ENCODE measurements around the gene MANSC1.
"Not testable (repeated sequence)": the region's sequence is repeated elsewhere in the genome, so short reads cannot be mapped to it uniquely, and the experiment has no call there.

Gene MANSC1

DNA sequence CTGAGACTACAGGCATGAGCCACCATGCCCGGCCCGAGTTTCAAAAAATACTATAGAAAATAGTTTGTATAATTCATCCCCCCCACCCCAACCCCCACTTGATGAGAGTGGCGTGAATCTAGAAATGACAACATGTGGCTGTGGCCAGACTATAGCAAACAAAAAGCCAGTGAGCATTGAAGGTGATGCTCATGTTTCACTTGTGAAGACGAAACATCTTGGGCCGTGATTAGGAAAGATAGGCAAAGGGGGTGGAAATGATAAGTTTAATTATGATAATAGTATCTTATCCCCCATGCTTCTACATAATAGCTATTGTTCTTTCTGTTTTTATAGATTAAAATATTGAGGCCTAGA, 15.4 kb upstream of the MANSC1 start:
- DNase-seq (ENCODE audit: low spot score): no peak

DNA sequence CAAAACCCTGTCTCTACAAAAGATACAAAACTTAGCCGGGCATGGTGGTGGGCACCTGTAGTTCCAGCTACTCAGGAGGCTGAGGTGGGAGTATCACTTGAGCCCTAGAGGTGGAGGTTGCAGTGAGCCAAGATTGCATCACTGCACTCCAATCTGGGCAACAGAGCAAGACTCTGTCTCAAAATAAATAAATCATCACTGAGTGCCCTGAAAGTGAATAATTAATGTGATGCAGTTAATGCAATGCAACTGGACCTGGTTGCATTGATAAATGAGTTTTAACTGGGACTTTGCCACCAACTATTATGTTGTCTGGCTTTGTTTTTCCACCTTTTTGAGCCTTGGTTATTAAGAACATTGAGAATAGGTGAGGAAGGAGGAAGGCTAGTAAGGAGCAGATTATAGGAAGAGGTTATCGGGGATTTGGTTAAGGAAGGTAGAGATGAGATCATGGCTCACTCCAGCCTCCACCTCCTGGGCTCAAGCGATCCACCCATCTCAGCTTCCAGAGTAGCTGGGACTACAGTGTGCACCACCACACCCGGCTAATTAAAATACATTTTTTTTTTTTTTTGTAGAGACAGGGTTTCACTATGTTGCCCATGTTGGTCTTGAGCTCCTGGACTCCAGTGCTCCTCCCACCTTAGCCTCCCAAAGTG, 14.9 kb upstream of the MANSC1 start:
- no peak for DNase-seq (ENCODE audit: low spot score)

- no peak for DNase-seq (ENCODE audit: low spot score)
Observed at GRCh38 chr12:12358528-12358927, 8.5 kb upstream of the MANSC1 start.

GRCh38 chr12:12357719-12358461, 7.8 kb upstream of the MANSC1 start:
- no peak for DNase-seq (ENCODE audit: low spot score)

GRCh38 chr12:12356896-12357718, 7.1 kb upstream of the MANSC1 start, which contains the start of gene BORCS5:
TSS of gene BORCS5 (plus strand) at chr12:12357078. CDS start at chr12:12357452, 374 bp downstream.
- peak; percentile 95 for DNase-seq (ENCODE audit: low spot score)

DNA sequence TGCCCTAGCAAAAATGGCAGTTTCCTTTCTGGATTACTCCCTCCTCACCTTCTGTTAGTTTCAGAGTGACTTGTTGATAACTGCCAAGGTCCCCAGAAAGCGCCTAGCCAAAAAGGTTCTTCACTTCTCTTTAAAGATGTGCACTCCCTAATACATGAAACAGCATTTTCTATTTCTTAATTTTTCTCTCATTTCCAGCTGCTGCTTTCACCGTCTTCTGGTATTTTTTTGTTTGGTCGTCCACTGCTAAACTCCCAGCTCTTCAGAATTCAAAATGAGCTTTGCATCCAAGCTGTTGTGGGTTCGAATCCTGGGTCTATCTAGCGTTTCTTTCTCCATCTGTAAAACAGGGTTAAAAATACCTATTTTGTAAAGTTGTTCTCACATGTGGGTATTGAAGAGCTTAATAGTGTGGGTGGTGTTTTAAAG, 6.4 kb upstream of the MANSC1 start:
- DNase-seq (ENCODE audit: low spot score): no peak

GRCh38 chr12:12353807-12354206, 3.8 kb upstream of the MANSC1 start:
- DNase-seq (ENCODE audit: low spot score): no peak

- no peak for DNase-seq (ENCODE audit: low spot score)
Observed at GRCh38 chr12:12353276-12353675, 3.2 kb upstream of the MANSC1 start.

- not testable (repeated sequence) for DNase-seq (ENCODE audit: low spot score)
Observed at GRCh38 chr12:12351468-12352185, 1.6 kb upstream of the MANSC1 start.

GRCh38 chr12:12350868-12351463, 924 bp upstream of the MANSC1 start:
- no peak for DNase-seq (ENCODE audit: low spot score)

DNA sequence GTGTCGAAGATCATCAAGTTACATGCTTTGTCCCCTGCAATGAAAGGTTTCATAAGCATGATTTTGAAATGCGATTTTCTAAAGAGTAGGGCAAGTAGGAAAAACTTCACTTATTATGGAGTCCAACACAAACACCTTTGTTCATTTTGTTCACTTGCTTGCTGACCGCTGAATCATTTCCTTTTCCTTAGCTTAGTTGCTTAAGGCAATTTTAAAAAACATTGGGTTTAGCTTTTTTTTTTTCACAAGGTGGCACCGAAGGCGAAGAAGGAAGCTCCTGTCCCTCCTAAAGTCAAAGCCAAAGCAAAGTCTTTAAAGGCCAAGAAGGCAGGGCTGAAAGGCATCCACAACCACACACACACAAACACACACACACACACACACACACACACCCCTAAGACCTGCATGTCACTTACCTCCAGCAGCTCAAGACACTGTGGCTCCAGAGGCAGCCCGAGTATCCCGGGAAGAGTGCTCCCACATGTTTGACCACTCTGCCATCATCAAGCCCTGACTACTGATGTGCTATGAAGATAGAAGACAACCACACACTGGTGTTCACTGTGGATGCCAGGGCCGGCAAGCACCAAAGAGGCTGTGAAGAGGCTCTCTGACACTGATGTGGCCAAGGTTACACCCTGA, 11.4 kb downstream of the MANSC1 start:
- no peak for DNase-seq (ENCODE audit: low spot score)

DNA sequence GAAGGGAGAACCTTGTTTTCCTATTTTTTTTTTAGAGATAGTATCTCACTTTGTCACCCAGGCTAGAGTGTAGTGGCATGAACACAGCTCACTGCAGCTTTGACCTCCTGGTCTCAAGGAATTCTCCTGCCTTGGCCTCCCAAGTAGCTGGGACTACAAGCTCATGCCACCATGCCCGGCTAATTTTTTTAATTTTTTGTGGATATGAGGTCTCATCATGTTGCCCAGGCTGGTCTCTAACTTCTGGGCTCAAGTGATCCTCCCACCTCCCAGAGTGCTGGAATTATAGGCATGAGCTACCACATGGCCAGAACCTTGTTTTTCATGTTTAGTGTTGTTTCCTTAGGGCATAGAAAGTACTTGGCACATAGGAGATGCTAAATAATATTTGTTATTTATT, 13.5 kb downstream of the MANSC1 start:
- DNase-seq (ENCODE audit: low spot score): no peak

- DNase-seq (ENCODE audit: low spot score): no peak
Observed at GRCh38 chr12:12336049-12336411, 14.0 kb downstream of the MANSC1 start.

DNA sequence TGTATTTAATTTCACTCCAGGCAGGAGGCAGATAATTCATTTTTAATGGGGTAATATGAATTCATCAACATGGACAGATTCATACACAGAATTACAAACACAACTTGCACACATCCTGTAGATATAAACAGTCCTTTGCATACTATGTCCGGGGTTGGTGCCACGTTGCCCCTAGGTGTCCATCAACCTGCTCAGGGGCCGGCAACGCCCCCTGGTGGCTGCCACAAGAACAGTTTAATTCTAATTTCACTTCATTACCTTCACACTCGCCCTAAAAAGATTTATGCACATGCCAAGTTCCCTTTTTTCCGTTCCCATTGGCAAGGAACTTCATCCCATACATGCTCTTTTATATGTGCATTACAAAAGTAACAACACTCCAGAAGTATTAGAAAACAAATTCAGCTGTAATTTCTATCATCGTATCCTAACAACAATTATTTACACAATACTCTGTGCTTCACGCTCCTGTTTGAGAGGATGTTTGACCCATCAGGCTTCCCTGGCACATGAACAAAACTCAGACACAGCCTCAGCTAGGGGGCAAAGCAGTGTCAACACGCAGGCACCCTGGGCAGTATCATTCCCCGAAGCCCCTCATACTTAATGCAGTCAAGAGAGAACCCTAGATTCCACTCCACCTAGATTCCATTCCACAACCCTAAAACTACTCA, 15.5 kb downstream of the MANSC1 start:
- DNase-seq (ENCODE audit: low spot score): peak; percentile 82

DNA sequence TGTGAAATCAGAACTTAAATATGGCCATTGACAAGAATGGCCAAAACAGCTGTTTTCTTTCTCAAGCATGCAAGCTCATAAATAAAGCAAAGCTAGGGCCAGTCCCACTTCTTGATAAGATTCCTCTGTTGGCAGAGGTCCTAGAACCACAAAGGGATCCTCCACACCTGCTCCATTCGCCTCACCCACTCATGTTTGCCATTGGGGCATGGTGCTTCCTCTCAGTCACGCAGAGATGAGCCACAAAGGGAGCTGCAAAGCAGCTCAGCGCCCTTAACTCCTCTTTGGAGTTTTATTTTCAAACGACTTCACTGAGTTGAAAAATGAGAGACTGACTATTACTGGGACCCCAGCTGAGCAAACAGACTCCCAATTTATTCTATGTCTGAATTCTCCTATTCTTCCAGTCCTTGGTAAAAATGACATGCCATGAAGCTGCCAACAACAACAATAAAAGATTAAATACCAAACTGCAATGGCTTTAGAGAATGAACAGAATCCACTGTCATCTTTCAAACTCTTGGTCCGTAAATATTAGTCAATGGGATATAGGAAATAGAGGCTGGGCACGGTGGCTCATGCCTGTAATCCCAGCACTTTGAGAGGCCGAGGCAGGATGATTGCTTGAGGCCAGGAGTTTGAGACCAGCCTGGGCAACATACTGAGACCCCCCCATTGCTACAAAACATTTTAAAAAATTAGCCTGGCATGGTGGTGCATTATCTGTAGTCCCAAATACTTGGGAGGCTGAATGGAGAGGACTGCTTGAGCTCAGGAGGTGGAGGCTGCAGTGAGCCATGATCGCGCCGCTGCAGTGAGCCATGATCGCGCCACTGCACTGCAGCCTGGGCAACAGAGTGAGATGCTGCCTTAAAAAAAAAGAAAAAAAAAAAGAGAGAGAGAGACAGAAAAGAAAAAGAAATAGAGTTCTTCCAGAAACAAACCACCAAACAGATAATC, 16.4 kb downstream of the MANSC1 start:
- no peak for DNase-seq (ENCODE audit: low spot score)

GRCh38 chr12:12331896-12332295, 18.1 kb downstream of the MANSC1 start:
- DNase-seq (ENCODE audit: low spot score): peak; percentile 49

DNA sequence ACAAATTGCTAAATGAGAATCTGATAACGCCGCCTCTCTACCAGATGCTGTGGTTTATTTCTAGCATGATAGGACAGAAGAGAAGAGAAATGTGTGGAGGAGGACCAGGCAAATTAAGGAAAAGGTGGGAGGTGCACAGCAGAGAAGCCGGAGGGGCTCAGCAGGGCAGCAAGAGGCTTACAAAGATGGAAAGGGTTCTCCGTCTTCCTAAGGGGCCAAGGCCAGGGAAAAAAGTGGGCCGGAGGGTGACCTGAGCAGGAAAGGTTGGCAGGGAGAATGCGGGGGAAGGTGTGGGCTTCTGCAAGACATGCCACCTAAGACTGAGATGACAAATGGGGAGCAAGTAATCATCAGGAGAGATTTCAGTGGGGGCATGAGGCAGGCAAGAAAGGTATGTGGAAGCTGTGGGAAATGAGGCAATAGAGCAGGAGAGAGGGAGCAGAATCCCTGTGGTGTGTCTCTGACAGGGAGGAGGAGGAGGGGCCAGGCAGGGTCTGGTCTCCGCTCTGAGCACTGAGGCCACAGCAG, 18.7 kb downstream of the MANSC1 start:
- peak; percentile 53 for DNase-seq (ENCODE audit: low spot score)

- DNase-seq (ENCODE audit: low spot score): peak; percentile 67
Observed at GRCh38 chr12:12327802-12328201, 22.2 kb downstream of the MANSC1 start.

DNA sequence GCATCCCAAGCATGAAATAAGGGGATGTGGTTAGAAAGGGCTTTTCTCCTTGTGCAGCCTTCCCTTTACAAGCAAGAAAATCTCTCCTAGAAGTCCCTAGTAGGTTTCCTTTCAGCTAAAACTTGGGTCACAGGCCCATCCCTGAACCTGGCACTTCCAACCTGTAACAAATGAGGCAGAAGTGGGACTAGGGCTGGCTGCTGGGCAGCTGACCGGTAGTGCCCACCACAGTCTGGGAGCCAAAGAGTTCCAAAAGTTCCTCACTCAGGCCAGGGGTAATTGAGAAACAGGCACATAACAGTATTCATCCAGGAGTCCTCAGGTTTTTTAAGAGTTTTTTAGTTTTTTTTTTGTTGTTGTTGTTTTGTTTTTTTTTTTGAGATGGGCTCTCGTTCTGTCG, 23.8 kb downstream of the MANSC1 start:
- DNase-seq (ENCODE audit: low spot score): no peak

All from iPS-NIHi11 (cell line).